Transverse colon (tissue), 4 donors: ENCODE results near the gene TM2D1. TPM values are rescaled to one million over a fixed set of nuclear protein-coding genes. Genes with fewer than 3 reads are reported as not detected.
A peak's percentile ranks its signal among the peaks of the same experiment; 100 is the strongest.

Source experiments
- DNase-seq: peaks from one replicate; pipeline ENCODE4 v3.0.0-alpha.2; 2019
- H3K27ac ChIP-seq, 4 donors: fragments of 200-600 bp; sonication (generic); 2 replicates each; pipeline ENCODE4 v1.5.1; 2016 to 2018; ENCODE audit warnings: inconsistent platforms in 4 of 4
- H3K27me3 ChIP-seq: fragments of 200-600 bp; sonication (generic); 2 replicates; pipeline ENCODE4 v1.5.1; 2017; ENCODE audit warnings: inconsistent platforms
- H3K36me3 ChIP-seq, 4 donors: fragments of 200-600 bp; sonication (generic); 2 replicates each; pipeline ENCODE4 v1.5.1; 2017 to 2019; ENCODE audit warnings: inconsistent platforms in 4 of 4
- H3K4me1 ChIP-seq, 4 donors: fragments of 200-600 bp; sonication (generic); 2 replicates each; pipeline ENCODE4 v1.5.1; 2017 to 2020; ENCODE audit warnings: inconsistent platforms in 4 of 4
- H3K4me3 ChIP-seq, 4 donors: fragments of 200-600 bp; sonication (generic); 1 replicate in 1 of 4; 2 replicates in 3 of 4; pipeline versions ENCODE4 v1.5.1 to v1.6.1; 2017 to 2019; ENCODE audit warnings: inconsistent platforms in 4 of 4
- H3K9me3 ChIP-seq, 2 donors: fragments of 200-600 bp; sonication (generic); 2 replicates each; pipeline ENCODE4 v1.5.1; 2017 to 2019; ENCODE audit warnings: inconsistent platforms in 2 of 2
- CTCF ChIP-seq, 5 experiments: fragments of 200-600 bp in 3 of 5; fragments of 450-650 bp in 2 of 5; sonication (generic) in 3 of 5; IDR thresholded peaks; 1 replicate in 2 of 5; 2 replicates in 3 of 5; pipeline ENCODE4 v1.5.1; 2016 to 2017; ENCODE audit warnings: antibody characterized with exemption in 5 of 5, inconsistent platforms in 3 of 5, mild to moderate bottlenecking in 2 of 5, moderate library complexity in 1 of 5
- EP300 ChIP-seq: sonication (generic); formaldehyde crosslinking; IDR thresholded peaks from one replicate; pipeline ENCODE4 v1.6.1; 2017; ENCODE audit warnings: antibody characterized with exemption, low read depth
- POLR2A ChIP-seq: fragments of 450-650 bp; IDR thresholded peaks from one replicate; pipeline ENCODE4 v1.6.1; 2016; ENCODE audit warnings: antibody characterized with exemption, mild to moderate bottlenecking, moderate library complexity
- POLR2AphosphoS5 ChIP-seq, 3 donors: sonication (generic); formaldehyde crosslinking; IDR thresholded peaks; one replicate each; pipeline ENCODE4 v1.6.1; 2016; ENCODE audit warnings: antibody characterized with exemption in 3 of 3
- WGBS, 2 donors: methylation state at CpG; one replicate each; pipeline ENCODE4 v1.1.5; 2018; ENCODE audit warnings: low coverage in 1 of 2; 5-methylcytosine and 5-hydroxymethylcytosine counted together
- in situ Hi-C, 4 donors: fragments of 200-750 bp; cut with MboI; loops; one replicate each; pipeline versions ENCODE4 v1.15.0 to v1.15.1; 2017; ENCODE audit warnings: low sequenced_read_pairs in 3 of 4, low pct_ligation_motif_present in 1 of 4, low pct_unique_long_range_greater_than_20kb in 1 of 4
- intact Hi-C: fragments of 100-400 bp; cut with DNase I; formaldehyde crosslinking; loops from one replicate; pipeline ENCODE4 v1.15.1; 2023; ENCODE audit warnings: low total_unique reads
- total RNA-seq, 4 donors: library from RNA; depleted of rRNA; stranded (reverse); fragments of >200 nt; gene quantifications; one replicate each; pipeline ENCODE4 v1.1.0, GENCODE V29; 2016

The TM2D1 gene
- total RNA-seq: 10 to 100 TPM in 3 of 4 donors, 1 to 10 TPM in 1; 4.6 to 92.0 (median 62.6) TPM

GRCh38 chr1:61724813-61725694, at the start of gene TM2D1:
Gene TM2D1, minus strand, starts transcription at chr1:61725141. Its CDS starts 21 bp downstream, at chr1:61725120.
- no peaks in the 10 kb centered on the region for H3K9me3 ChIP-seq
- H3K27ac ChIP-seq: peak within 1 kb of the TSS; percentile 87 to 96 (median 92)
- peak; percentile 92 for DNase-seq
- peaks cover 10 to 27% (median 12%) of the 10 kb centered on the region in 4 donors for H3K4me1 ChIP-seq
- in situ Hi-C loops: no loop called here
- peak within 1 kb of the TSS; percentile 77 to 93 (median 87) for H3K4me3 ChIP-seq
- H3K36me3 ChIP-seq: peaks cover 0 to 10% (median 0%) of the 10 kb centered on the region in 4 donors
- no peaks in the 10 kb centered on the region for H3K27me3 ChIP-seq
- TF ChIP-seq POLR2A (peak; percentile 97), CTCF (IDR thresholded peaks at IDR 0.05) (no peak), POLR2AphosphoS5 (IDR thresholded peaks at IDR 0.05) (peak; percentile 81 to 97 (median 94))
- intact Hi-C loops: no loop called here
- WGBS, 2 donors: 0% methylated on average over 1 to 44 of the region's 45 CpGs

GRCh38 chr1:61770131-61770530, 45.2 kb upstream of the TM2D1 start:
- in situ Hi-C loops (no loop called here), intact Hi-C loops (no loop called here)
- TF ChIP-seq POLR2A (no peak), EP300 (no peak), POLR2AphosphoS5 (IDR thresholded peaks at IDR 0.05) (no peak), CTCF (IDR thresholded peaks at IDR 0.05) (no peak)
- no peaks in the 10 kb centered on the region for H3K27me3 ChIP-seq
- no peak overlapping the region for H3K27ac ChIP-seq
- H3K4me3 ChIP-seq: no peak overlapping the region
- H3K9me3 ChIP-seq: no peaks in the 10 kb centered on the region
- H3K36me3 ChIP-seq: peaks cover 0 to 20% (median 9%) of the 10 kb centered on the region in 4 donors
- no peak for DNase-seq
- WGBS, 2 donors: 88 to 98% methylated on average over 1 of the region's 1 CpG
- H3K4me1 ChIP-seq: no peaks in the 10 kb centered on the region

GRCh38 chr1:61757950-61758349, 33.0 kb upstream of the TM2D1 start:
- no peak overlapping the region for H3K4me3 ChIP-seq
- WGBS, 2 donors: 77 to 88% methylated on average over 2 of the region's 2 CpGs
- no peak for DNase-seq
- H3K4me1 ChIP-seq: peaks cover 0 to 6% (median 2%) of the 10 kb centered on the region in 4 donors
- no peaks in the 10 kb centered on the region for H3K27me3 ChIP-seq
- H3K36me3 ChIP-seq: peaks cover 0 to 4% (median 0%) of the 10 kb centered on the region in 4 donors
- no peak overlapping the region for H3K27ac ChIP-seq
- intact Hi-C loops: no loop called here
- in situ Hi-C loops: no loop called here
- H3K9me3 ChIP-seq: no peaks in the 10 kb centered on the region
- no peak for TF ChIP-seq POLR2A

- in situ Hi-C loops (no loop called here), intact Hi-C loops (no loop called here)
- 68% methylated on average over 3 of the region's 3 CpGs for WGBS, 2 donors
- TF ChIP-seq EP300 (no peak), POLR2AphosphoS5 (IDR thresholded peaks at IDR 0.05) (no peak), CTCF (IDR thresholded peaks at IDR 0.05) (no peak), POLR2A (no peak)
- Histone ChIP-seq H3K4me1 (peaks cover 0 to 6% (median 2%) of the 10 kb centered on the region in 4 donors), H3K27ac (no peak overlapping the region), H3K9me3 (no peaks in the 10 kb centered on the region), H3K27me3 (no peaks in the 10 kb centered on the region), H3K4me3 (no peak overlapping the region), H3K36me3 (no peaks in the 10 kb centered on the region)
- DNase-seq: no peak
These were observed 31.8 kb upstream of the TM2D1 start for GRCh38 chr1:61756773-61757172.
